ENCODE results near the gene TRIM2. TPM values are rescaled to one million over a fixed set of nuclear protein-coding genes. Genes with fewer than 3 reads are reported as not detected.

TRIM2 gene
- total and polyA plus RNA-seq, 10 of the 15 experiments (the other 5 are each of a cell fraction or from before 2014, with no cell fraction given): 0.06 to 0.19 (median 0.15) TPM; not detected in 3

DNA sequence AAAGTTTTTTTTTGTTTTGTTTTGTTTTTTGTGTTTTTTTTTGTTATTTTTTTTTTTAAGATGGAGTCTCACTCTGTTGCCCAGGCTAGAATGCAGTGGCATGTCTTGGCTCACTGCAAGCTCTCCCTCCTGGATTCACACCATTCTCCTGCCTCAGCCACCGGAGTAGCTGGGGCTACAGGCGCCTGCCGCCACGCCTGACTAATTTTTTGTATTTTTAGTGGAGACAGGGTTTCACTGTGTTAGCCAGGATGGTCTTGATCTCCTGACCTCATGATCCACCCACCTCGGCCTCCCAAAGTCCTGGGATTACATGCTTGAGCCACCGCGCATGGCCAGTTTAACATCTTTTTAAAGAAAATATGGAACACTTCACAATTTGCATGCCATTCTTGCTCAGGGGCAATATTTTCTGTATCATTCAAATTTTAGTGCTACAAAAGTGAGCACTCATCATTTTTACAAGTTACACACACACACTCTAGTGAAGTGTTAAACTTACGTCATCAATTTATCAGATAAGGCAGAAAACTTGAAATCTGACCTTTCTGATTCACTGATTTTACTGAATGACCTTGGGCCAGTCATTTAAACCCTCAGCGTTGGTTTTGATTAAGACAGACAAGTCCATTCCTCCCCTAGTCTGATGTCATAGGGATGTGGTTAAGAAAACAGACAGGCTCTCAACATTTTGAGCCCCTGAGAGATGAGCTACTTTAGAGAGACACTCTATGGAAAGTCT lies 61.2 kb downstream of the TRIM2 start (continued):
- TF ChIP-seq, protein P1, sequence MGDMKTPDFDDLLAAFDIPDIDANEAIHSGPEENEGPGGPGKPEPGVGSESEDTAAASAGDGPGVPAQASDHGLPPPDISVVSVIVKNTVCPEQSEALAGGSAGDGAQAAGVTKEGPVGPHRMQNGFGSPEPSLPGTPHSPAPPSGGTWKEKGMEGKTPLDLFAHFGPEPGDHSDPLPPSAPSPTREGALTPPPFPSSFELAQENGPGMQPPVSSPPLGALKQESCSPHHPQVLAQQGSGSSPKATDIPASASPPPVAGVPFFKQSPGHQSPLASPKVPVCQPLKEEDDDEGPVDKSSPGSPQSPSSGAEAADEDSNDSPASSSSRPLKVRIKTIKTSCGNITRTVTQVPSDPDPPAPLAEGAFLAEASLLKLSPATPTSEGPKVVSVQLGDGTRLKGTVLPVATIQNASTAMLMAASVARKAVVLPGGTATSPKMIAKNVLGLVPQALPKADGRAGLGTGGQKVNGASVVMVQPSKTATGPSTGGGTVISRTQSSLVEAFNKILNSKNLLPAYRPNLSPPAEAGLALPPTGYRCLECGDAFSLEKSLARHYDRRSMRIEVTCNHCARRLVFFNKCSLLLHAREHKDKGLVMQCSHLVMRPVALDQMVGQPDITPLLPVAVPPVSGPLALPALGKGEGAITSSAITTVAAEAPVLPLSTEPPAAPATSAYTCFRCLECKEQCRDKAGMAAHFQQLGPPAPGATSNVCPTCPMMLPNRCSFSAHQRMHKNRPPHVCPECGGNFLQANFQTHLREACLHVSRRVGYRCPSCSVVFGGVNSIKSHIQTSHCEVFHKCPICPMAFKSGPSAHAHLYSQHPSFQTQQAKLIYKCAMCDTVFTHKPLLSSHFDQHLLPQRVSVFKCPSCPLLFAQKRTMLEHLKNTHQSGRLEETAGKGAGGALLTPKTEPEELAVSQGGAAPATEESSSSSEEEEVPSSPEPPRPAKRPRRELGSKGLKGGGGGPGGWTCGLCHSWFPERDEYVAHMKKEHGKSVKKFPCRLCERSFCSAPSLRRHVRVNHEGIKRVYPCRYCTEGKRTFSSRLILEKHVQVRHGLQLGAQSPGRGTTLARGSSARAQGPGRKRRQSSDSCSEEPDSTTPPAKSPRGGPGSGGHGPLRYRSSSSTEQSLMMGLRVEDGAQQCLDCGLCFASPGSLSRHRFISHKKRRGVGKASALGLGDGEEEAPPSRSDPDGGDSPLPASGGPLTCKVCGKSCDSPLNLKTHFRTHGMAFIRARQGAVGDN (IDR thresholded peaks at IDR 0.05): no peak
- TF ChIP-seq MTA3 (IDR thresholded peaks at IDR 0.05; ENCODE audit: borderline replicate concordance, low read length): no peak
- TF ChIP-seq TCF3 (IDR thresholded peaks at IDR 0.05; ENCODE audit: borderline replicate concordance, insufficient read depth, low read depth, low read length): no peak
- TF ChIP-seq DPF2 (IDR thresholded peaks at IDR 0.05): no peak
- TF ChIP-seq, protein P2, sequence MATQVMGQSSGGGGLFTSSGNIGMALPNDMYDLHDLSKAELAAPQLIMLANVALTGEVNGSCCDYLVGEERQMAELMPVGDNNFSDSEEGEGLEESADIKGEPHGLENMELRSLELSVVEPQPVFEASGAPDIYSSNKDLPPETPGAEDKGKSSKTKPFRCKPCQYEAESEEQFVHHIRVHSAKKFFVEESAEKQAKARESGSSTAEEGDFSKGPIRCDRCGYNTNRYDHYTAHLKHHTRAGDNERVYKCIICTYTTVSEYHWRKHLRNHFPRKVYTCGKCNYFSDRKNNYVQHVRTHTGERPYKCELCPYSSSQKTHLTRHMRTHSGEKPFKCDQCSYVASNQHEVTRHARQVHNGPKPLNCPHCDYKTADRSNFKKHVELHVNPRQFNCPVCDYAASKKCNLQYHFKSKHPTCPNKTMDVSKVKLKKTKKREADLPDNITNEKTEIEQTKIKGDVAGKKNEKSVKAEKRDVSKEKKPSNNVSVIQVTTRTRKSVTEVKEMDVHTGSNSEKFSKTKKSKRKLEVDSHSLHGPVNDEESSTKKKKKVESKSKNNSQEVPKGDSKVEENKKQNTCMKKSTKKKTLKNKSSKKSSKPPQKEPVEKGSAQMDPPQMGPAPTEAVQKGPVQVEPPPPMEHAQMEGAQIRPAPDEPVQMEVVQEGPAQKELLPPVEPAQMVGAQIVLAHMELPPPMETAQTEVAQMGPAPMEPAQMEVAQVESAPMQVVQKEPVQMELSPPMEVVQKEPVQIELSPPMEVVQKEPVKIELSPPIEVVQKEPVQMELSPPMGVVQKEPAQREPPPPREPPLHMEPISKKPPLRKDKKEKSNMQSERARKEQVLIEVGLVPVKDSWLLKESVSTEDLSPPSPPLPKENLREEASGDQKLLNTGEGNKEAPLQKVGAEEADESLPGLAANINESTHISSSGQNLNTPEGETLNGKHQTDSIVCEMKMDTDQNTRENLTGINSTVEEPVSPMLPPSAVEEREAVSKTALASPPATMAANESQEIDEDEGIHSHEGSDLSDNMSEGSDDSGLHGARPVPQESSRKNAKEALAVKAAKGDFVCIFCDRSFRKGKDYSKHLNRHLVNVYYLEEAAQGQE (IDR thresholded peaks at IDR 0.05; ENCODE audit: low read depth, low read length): no peak
